IMR-90 (cell line): Measurements from ENCODE around the gene THRA.

Experiments
- BHLHE40 ChIP-seq: fragments of 150-350 bp; IDR thresholded peaks from 2 replicates; pipeline ENCODE4 v1.6.1; 2016; ENCODE audit warnings: mild to moderate bottlenecking, low read depth, low read length
- CTCF ChIP-seq: conservative IDR thresholded peaks from 2 replicates; pipeline ENCODE4 v1.5.1; 2012; ENCODE audit warnings: mild to moderate bottlenecking, low read depth, low read length, improper control_type of control experiment
- MXI1 ChIP-seq: IDR thresholded peaks from 2 replicates; pipeline ENCODE4 v1.6.1; 2012; ENCODE audit warnings: low read depth, mild to moderate bottlenecking, low read length, moderate library complexity, borderline replicate concordance
- NFE2L2 ChIP-seq: fragments of 150-350 bp; IDR thresholded peaks from 2 replicates; pipeline ENCODE4 v1.6.1; 2016; ENCODE audit warnings: low read depth, mild to moderate bottlenecking, low read length
- POLR2A ChIP-seq: IDR thresholded peaks from 2 replicates; pipeline ENCODE4 v1.6.1; 2012; ENCODE audit warnings: mild to moderate bottlenecking, low read depth, low read length

GRCh38 chr17:40032322-40033320, 30.1 kb upstream of the THRA start:
- TF ChIP-seq CTCF: no peak
- TF ChIP-seq NFE2L2: no peak
- TF ChIP-seq POLR2A: no peak
- TF ChIP-seq MXI1: no peak
- no peak for TF ChIP-seq BHLHE40
